ENCODE results near the gene KIF24. TPM values are rescaled to one million over a fixed set of nuclear protein-coding genes. Genes with fewer than 3 reads are reported as not detected.

The KIF24 gene
- total RNA-seq, 2 donors from 2014 or later: 0.34 to 0.59 TPM

Other genes with a start within 250 kb of the KIF24 start
- gene DCAF12, start 202.6 kb downstream of the KIF24 start, total RNA-seq: 10 to 100 TPM; 16.1 to 20.2 TPM
- 10 to 100 TPM; 39.9 to 46.0 TPM for gene UBAP1, start 150.2 kb downstream of the KIF24 start, total RNA-seq
- 10 to 100 TPM; 15.8 to 22.4 TPM for gene NUDT2, start 301 bp upstream of the KIF24 start, total RNA-seq
- gene MYORG, start 47.6 kb upstream of the KIF24 start, total RNA-seq: 1 to 10 TPM; 5.5 to 6.0 TPM
- 10 to 100 TPM; 22.7 to 27.9 TPM for gene FAM219A, start 129.3 kb upstream of the KIF24 start, total RNA-seq
- under 1 TPM in 1 of 2 donors, not detected in 1; 0.29 TPM for gene DNAI1, start 129.5 kb upstream of the KIF24 start, total RNA-seq
- gene ENHO, start 193.7 kb upstream of the KIF24 start, total RNA-seq: under 1 TPM; 0.56 to 0.60 TPM

Data from left cardiac atrium (tissue), 2 donors.